NB4 (cell line): ENCODE measurements around the gene STAMBPL1.

ENCODE experiments used
- MYC ChIP-seq: IDR thresholded peaks from 2 replicates; pipeline ENCODE4 v1.6.1; 2011; ENCODE audit warnings: low read depth, low read length
- POLR2A ChIP-seq: IDR thresholded peaks from 2 replicates; pipeline ENCODE4 v1.6.1; 2011; ENCODE audit warnings: mild to moderate bottlenecking; ENCODE audit not compliant: insufficient read length; ENCODE audit errors: extremely low read depth
- TF ChIP-seq, protein P1 (sequence below): IDR thresholded peaks from one replicate; pipeline ENCODE4 v1.5.1; 2012; ENCODE audit warnings: low read depth, low read length

DNA sequence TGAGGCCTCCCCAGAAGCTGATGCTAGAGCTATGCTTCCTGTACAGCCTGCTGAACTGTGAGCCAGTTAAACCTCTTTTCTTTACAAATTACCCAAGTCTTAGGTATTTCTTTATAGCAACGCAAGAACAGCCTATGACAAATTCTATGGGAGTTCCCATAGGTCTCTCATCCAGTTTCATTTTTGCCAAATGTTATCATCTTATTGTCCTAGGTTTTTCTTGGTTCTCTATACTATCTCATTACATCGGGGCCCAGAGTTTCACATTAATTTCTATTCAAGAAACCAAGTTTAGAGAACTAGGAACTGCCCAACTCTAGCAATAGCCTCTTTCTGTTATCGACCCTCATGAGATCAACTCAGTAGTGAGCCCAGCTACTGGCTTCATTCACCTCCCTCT lies 56.6 kb downstream of the STAMBPL1 start:
- TF ChIP-seq, protein P1, sequence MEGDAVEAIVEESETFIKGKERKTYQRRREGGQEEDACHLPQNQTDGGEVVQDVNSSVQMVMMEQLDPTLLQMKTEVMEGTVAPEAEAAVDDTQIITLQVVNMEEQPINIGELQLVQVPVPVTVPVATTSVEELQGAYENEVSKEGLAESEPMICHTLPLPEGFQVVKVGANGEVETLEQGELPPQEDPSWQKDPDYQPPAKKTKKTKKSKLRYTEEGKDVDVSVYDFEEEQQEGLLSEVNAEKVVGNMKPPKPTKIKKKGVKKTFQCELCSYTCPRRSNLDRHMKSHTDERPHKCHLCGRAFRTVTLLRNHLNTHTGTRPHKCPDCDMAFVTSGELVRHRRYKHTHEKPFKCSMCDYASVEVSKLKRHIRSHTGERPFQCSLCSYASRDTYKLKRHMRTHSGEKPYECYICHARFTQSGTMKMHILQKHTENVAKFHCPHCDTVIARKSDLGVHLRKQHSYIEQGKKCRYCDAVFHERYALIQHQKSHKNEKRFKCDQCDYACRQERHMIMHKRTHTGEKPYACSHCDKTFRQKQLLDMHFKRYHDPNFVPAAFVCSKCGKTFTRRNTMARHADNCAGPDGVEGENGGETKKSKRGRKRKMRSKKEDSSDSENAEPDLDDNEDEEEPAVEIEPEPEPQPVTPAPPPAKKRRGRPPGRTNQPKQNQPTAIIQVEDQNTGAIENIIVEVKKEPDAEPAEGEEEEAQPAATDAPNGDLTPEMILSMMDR, result no peak
- no peak for TF ChIP-seq POLR2A
- no peak for TF ChIP-seq MYC
